Endothelial cell of umbilical vein (primary cell): ENCODE results near the gene MXI1. TPM values are rescaled to one million over a fixed set of nuclear protein-coding genes. Genes with fewer than 3 reads are reported as not detected.

Experiments used
- BruUV-seq: library from RNA; stranded (reverse); fragments of 400-500 nt; replicated peaks from 2 replicates; lab custom pipeline; 2021; lab: Mats Ljungman, UMichigan
- CTCF ChIA-PET: fragments of 300-600, 350-600 bp; sonication (Branson Sonifier 250); formaldehyde crosslinking; loops from one replicate; lab custom pipeline; 2021; ENCODE audit warnings: antibody characterized with exemption, inconsistent platforms; lab: Charles Lee
- POLR2A ChIA-PET: fragments of 300-600, 350-600 bp; sonication (Branson Sonifier 250); formaldehyde crosslinking; loops from one replicate; lab custom pipeline; 2021; ENCODE audit warnings: antibody characterized with exemption, inconsistent platforms; lab: Charles Lee
- DNase-seq: peaks from one replicate; pipeline ENCODE4 v3.0.0-alpha.2; 2011; ENCODE audit warnings: low read depth, low spot score
- FAIRE-seq: peaks from 2 replicates; lab custom pipeline; 2011; peaks lifted over from hg19 to GRCh38; lab: Jason Lieb, UNC
- H2AFZ ChIP-seq: 2 replicates; pipeline ENCODE4 v1.6.0; 2012; ENCODE audit warnings: low read depth, low read length, control low read depth, inconsistent platforms
- H3K27ac ChIP-seq: 2 replicates; pipeline ENCODE4 v1.5.1; 2011; ENCODE audit warnings: low read depth, mild to moderate bottlenecking, control low read depth, low read length, moderate library complexity; ENCODE audit not compliant: insufficient read depth
- H3K27me3 ChIP-seq, 2 experiments: 2 replicates each; pipeline versions ENCODE4 v1.6.0 to v1.6.1; 2011; ENCODE audit warnings: low read length in 2 of 2, mixed read lengths in 1 of 2; ENCODE audit not compliant: control insufficient read depth in 2 of 2, insufficient read depth in 2 of 2
- H3K36me3 ChIP-seq, 2 experiments: 2 replicates in 1 of 2; 3 replicates in 1 of 2; pipeline ENCODE4 v1.5.1; 2011; ENCODE audit warnings: low read length in 2 of 2, mild to moderate bottlenecking in 1 of 2, moderate library complexity in 1 of 2; ENCODE audit not compliant: control insufficient read depth in 2 of 2, insufficient read depth in 2 of 2; ENCODE audit errors: extremely low read depth in 1 of 2
- H3K4me1 ChIP-seq: 3 replicates; pipeline ENCODE4 v1.5.1; 2011; ENCODE audit warnings: mild to moderate bottlenecking, low read length; ENCODE audit not compliant: control insufficient read depth, insufficient read depth; ENCODE audit errors: extremely low read depth
- H3K4me2 ChIP-seq: 2 replicates; pipeline ENCODE4 v1.6.1; 2011; ENCODE audit warnings: low read length, control low read depth, mixed read lengths; ENCODE audit not compliant: insufficient read depth
- H3K4me3 ChIP-seq, 3 experiments: fragments of 200-600 bp in 1 of 3; sonication (generic), shearing (Covaris generic) in 1 of 3; replicated peaks in 1 of 3; 2 replicates each; pipeline ENCODE4 v1.5.1; 2011 to 2016; ENCODE audit warnings: control low read depth in 3 of 3, low read length in 3 of 3, mild to moderate bottlenecking in 2 of 3, inconsistent platforms in 1 of 3, low read depth in 1 of 3, moderate library complexity in 1 of 3; ENCODE audit not compliant: insufficient read depth in 1 of 3
- H3K79me2 ChIP-seq: 2 replicates; pipeline ENCODE4 v1.6.0; 2012; ENCODE audit warnings: low read length, inconsistent platforms; ENCODE audit not compliant: control insufficient read depth, insufficient read depth
- H3K9ac ChIP-seq: replicated peaks from 2 replicates; pipeline ENCODE3; 2011; ENCODE audit warnings: low read length, control low read depth; ENCODE audit not compliant: insufficient read depth; ENCODE audit errors: extremely low read depth
- H3K9me1 ChIP-seq: replicated peaks from 3 replicates; pipeline ENCODE4 v1.6.0; 2011; ENCODE audit warnings: mild to moderate bottlenecking, low read length; ENCODE audit not compliant: control insufficient read depth, insufficient read depth; ENCODE audit errors: extremely low read depth
- H3K9me3 ChIP-seq: replicated peaks from 2 replicates; pipeline ENCODE4 v1.5.1; 2012; ENCODE audit warnings: low read length, inconsistent platforms; ENCODE audit not compliant: control insufficient read depth, insufficient read depth
- H4K20me1 ChIP-seq: replicated peaks from 2 replicates; pipeline ENCODE3; 2011; ENCODE audit warnings: mild to moderate bottlenecking, low read length; ENCODE audit not compliant: control insufficient read depth, insufficient read depth; ENCODE audit errors: extremely low read depth
- CTCF ChIP-seq, 2 donors: IDR thresholded peaks; 1 replicate in 1 of 2; 2 replicates in 1 of 2; pipeline ENCODE4 v1.5.1; 2011; ENCODE audit warnings: low read length in 2 of 2, mild to moderate bottlenecking in 2 of 2, moderate library complexity in 2 of 2, control low read depth in 1 of 2, inconsistent platforms in 1 of 2, low read depth in 1 of 2; ENCODE audit not compliant: insufficient read depth in 1 of 2; ENCODE audit errors: extremely low read depth in 1 of 2
- EZH2 ChIP-seq: IDR thresholded peaks from 2 replicates; pipeline ENCODE4 v1.6.1; 2012; ENCODE audit warnings: borderline replicate concordance, low read depth, mild to moderate bottlenecking, moderate library complexity, low read length, inconsistent platforms; ENCODE audit not compliant: severe bottlenecking
- FOS ChIP-seq: IDR thresholded peaks from 2 replicates; pipeline ENCODE4 v1.6.1; 2011; ENCODE audit warnings: mild to moderate bottlenecking, low read length, moderate library complexity, borderline replicate concordance; ENCODE audit not compliant: insufficient read depth
- GATA2 ChIP-seq: IDR thresholded peaks from 2 replicates; pipeline ENCODE4 v1.7.0; 2011; ENCODE audit warnings: low read depth, mild to moderate bottlenecking, moderate library complexity, mixed read lengths, low read length; ENCODE audit not compliant: insufficient read length, insufficient read depth
- JUN ChIP-seq: IDR thresholded peaks from 2 replicates; pipeline ENCODE4 v1.6.1; 2011; ENCODE audit warnings: borderline replicate concordance, low read depth; ENCODE audit not compliant: insufficient read length, insufficient read depth
- MAX ChIP-seq: IDR thresholded peaks from 2 replicates; pipeline ENCODE4 v1.6.1; 2011; ENCODE audit not compliant: insufficient read depth, insufficient read length
- MYC ChIP-seq: IDR thresholded peaks from one replicate; pipeline ENCODE4 v1.6.1; 2011; ENCODE audit warnings: mild to moderate bottlenecking, low read depth, low read length
- POLR2A ChIP-seq: IDR thresholded peaks from 2 replicates; pipeline ENCODE4 v1.6.1; 2012; ENCODE audit warnings: low read depth, mild to moderate bottlenecking, control low read depth, low read length
- POLR2AphosphoS5 ChIP-seq: IDR thresholded peaks from 2 replicates; pipeline ENCODE4 v1.6.1; 2012; ENCODE audit warnings: low read depth, mild to moderate bottlenecking, control low read depth, low read length, moderate library complexity; ENCODE audit not compliant: insufficient read depth
- dilution Hi-C: fragments of 300-500 bp; cut with MboI; formaldehyde crosslinking; loops from one replicate; pipeline ENCODE4 v1.15.0; 2019; ENCODE audit warnings: low sequenced_read_pairs; ENCODE audit not compliant: extremely low pct_ligation_motif_present
- intact Hi-C: fragments of 100-400 bp; cut with micrococcal nuclease; formaldehyde crosslinking; loops from one replicate; pipeline ENCODE4 v1.10.0; 2022
- polyA plus RNA-seq, 4 experiments: library from polyadenylated mRNA; depleted of rRNA in 3 of 4; stranded (reverse) in 3 of 4; unstranded in 1 of 4; fragments of >200 nt; gene quantifications; 2 replicates each; pipeline versions ENCODE4 v1.2.1 to v1.2.3, GENCODE V29; 2011 to 2012; ENCODE audit warnings: missing spikeins in 1 of 4
- total RNA-seq: library from RNA; stranded (reverse); gene quantifications from 2 replicates; pipeline ENCODE4 v1.2.3, GENCODE V29; 2021

Gene MXI1
- total and polyA plus RNA-seq, 2 donors (not counting 3 experiments of a cell fraction or from before 2014, with no cell fraction given) = 2.7 to 8.5 TPM

- ChIA-PET POLR2A (interaction anchor here (0.6 kb wide), 1 partner anchor 75 kb away, joined by 4 read pairs; no protein-coding TSS in a partner anchor), CTCF (interaction anchor here (0.6 to 1.2 kb wide), 3 partner anchors 16 to 64 kb away, joined by 3 read pairs; no protein-coding TSS in a partner anchor)
- no peak overlapping the region for H3K27ac ChIP-seq
- dilution Hi-C loops = no loop called here
- H3K9me3 ChIP-seq = no peaks in the 10 kb centered on the region
- no peaks in the 10 kb centered on the region for H4K20me1 ChIP-seq
- no peak overlapping the region for H3K4me2 ChIP-seq
- no peaks in the 10 kb centered on the region for H3K79me2 ChIP-seq
- H3K4me1 ChIP-seq = peaks cover 4% of the 10 kb centered on the region
- FAIRE-seq (no peak), DNase-seq (no peak)
- H2AFZ ChIP-seq = no peak overlapping the region
- intact Hi-C loops = no loop called here
- no peaks in the 10 kb centered on the region for H3K9me1 ChIP-seq
- H3K27me3 ChIP-seq = peaks cover 22 to 23% of the 10 kb centered on the region in 2 experiments
- TF ChIP-seq EZH2 (no peak), JUN (no peak), GATA2 (no peak), CTCF (IDR thresholded peaks at IDR 0.05; ENCODE audit: extremely low read depth in 1 of 2, insufficient read depth in 1 of 2, low read depth in 1 of 2, low read length in 2 of 2) (no peak), POLR2AphosphoS5 (no peak), MYC (no peak), FOS (no peak), POLR2A (no peak), MAX (no peak)
- H3K9ac ChIP-seq = no peak overlapping the region
- no TSS peak for BruUV-seq
- H3K4me3 ChIP-seq = no peak overlapping the region
- H3K36me3 ChIP-seq = no peaks in the 10 kb centered on the region
Measured at GRCh38 chr10:110215286-110216170, 8.1 kb downstream of the MXI1 start.
